AG09319 (cell line): ENCODE measurements around the gene LCN6.

ENCODE experiments used
- DNase-seq: peaks from one replicate; pipeline ENCODE4 v3.0.0-alpha.2; 2010; ENCODE audit warnings: low read depth; ENCODE audit errors: extremely low read depth
- CTCF ChIP-seq: IDR thresholded peaks from 2 replicates; pipeline ENCODE4 v1.5.1; 2011; ENCODE audit warnings: low read depth, mild to moderate bottlenecking, inconsistent platforms, low read length, moderate library complexity

The LCN6 gene

GRCh38 chr9:136754626-136755301 lies 6.4 kb upstream of the LCN6 start:
- DNase-seq, result no peak
- TF ChIP-seq CTCF, result no peak

GRCh38 chr9:136754059-136754572 lies 5.8 kb upstream of the LCN6 start:
- TF ChIP-seq CTCF, result no peak
- no peak for DNase-seq

GRCh38 chr9:136753371-136754058 lies 5.2 kb upstream of the LCN6 start:
- DNase-seq, result no peak
- TF ChIP-seq CTCF, result no peak

GRCh38 chr9:136751814-136752213 lies 3.5 kb upstream of the LCN6 start:
- TF ChIP-seq CTCF, result no peak
- no peak for DNase-seq

- no peak for DNase-seq
- no peak for TF ChIP-seq CTCF
Measured at GRCh38 chr9:136751244-136751643, 2.9 kb upstream of the LCN6 start.

GRCh38 chr9:136750526-136750925 lies 2.2 kb upstream of the LCN6 start:
- TF ChIP-seq CTCF, result no peak
- no peak for DNase-seq
